Measurements from ENCODE around the gene STEAP4.

GRCh38 chr7:88329532-88330463 is 23.1 kb upstream of the STEAP4 start:
- TF ChIP-seq POLR2A (IDR thresholded peaks at IDR 0.05) (no peak), CTCF (IDR thresholded peaks at IDR 0.05) (no peak), POLR2AphosphoS5 (IDR thresholded peaks at IDR 0.05) (no peak)

Data from prostate gland (tissue), 2 donors.